ENCODE results near the gene AFAP1L2. TPM values are rescaled to one million over a fixed set of nuclear protein-coding genes. Genes with fewer than 3 reads are reported as not detected.
"Not testable (repeated sequence)": the region's sequence is repeated elsewhere in the genome, so short reads cannot be mapped to it uniquely, and the experiment has no call there.

The AFAP1L2 gene
- total RNA-seq, 1 donor from 2014 or later = under 0.01 TPM

DNA sequence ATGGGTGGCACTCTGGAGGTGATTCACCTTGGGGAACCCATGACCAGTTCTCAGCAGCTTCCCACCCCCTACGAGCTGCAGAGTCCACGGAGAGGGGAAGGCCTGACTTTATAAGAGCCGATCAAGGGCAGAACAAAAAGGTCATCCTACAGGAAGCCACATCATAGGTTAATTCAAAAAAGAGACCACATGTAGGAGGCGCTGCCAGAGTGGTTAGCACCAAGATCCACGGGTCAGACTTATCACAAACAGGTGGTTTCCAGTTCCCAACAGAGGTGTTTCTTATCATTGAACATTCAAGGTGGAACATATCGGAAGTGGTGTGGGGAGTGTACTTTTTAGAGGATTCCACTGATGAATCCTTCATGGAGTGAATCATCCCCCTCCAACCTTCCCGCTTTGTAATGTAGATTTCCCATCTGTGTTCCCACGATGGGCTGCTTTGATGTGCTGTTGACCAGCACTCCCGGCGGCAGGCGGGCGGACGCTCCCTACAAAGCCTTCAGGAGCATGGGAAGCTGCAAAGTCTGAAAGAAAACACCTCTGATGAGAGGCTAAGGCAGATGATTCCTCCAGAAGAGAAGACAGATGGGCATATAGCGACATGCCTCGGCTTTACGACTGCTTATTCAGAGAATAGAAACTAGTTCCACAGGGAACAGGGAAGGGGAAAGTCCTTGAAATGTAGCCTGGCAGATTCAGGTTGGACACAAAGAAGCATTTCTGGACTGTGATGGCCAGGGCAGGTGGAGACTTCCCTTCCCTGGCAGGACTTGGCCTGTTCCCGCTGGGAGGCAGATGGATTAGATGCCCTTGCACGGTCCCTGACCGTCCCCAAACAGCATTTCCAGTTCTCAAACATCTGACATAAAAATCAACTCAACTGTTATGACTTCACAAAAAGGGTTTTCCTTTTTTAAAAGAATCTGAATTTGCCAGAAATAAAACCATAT, 66.5 kb downstream of the AFAP1L2 start:
- peak in 1 of 2 donors; percentile 10 for DNase-seq (ENCODE audit: low read depth in 2 of 2)

DNA sequence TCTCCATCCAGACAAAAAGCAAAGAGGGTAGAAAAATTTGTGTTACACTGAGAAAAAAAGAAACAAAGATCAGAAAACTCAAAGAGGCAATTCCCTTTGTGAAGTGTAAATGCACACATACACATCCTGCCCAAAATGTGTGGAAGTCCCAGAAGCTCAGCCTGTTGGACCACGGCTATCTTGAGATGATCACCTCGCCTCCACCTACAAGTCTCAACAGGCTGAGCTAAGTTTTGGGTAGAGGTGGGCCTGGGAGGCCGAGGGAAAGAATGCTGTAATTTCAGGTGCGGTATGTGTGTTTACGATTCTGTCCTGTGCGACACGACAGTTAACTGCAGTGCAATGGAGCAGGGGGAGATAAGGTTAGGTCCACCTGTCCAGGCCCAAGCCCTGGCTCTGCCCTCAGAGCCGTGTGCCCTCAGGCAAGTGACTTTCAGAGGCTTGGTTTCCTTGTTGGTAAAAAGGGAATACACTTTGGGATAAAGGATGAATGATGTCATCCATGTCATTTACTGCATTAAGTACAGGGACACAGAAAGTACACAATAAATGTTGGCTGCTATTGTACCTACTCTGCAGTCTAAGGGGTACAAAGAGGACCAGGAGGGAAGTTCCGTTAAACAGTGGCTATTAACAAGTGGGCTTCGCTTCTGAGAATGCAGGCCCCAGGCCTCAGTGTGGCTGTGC, 67.3 kb downstream of the AFAP1L2 start:
- no peak for DNase-seq (ENCODE audit: low read depth in 2 of 2)

DNA sequence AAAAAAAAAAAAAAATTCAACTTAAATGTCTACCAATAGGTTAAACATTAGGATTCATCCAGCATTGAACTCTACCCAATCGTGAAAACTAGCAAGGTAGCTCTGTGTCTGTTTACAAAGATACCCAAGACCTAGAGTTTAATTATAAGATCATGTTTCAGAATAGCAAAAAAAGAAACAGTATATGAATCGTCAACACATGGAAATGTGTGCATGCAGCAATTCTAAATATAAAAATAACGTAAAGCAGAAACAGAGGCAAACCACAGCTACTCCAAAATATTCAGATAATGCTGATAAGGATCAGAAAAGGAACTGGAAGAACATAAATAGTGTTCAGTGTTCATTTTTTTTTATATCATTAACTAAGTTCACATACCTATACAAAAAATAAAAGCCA, 68.7 kb downstream of the AFAP1L2 start:
- DNase-seq (ENCODE audit: low read depth in 2 of 2) = no peak

DNA sequence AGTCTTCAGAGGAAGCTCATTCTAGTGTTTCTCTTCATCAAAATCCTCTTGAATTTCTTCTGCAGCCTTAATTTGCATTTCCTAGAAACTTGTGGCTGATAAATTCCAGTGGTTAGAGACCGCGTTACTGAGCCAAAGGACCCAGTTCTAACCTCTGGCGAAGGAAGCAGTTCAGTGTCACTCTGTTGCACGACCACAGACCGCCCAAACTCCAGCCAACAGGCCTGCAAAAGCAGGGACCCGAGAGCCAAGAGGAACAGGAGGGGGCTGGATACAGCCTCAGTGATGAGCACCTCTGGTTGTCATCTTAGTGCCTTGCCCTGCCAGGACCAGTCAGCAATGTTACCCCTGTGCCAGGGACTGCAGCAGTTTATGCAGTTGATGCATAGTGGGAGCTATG, 70.0 kb downstream of the AFAP1L2 start:
- DNase-seq (ENCODE audit: low read depth in 2 of 2) = no peak

DNA sequence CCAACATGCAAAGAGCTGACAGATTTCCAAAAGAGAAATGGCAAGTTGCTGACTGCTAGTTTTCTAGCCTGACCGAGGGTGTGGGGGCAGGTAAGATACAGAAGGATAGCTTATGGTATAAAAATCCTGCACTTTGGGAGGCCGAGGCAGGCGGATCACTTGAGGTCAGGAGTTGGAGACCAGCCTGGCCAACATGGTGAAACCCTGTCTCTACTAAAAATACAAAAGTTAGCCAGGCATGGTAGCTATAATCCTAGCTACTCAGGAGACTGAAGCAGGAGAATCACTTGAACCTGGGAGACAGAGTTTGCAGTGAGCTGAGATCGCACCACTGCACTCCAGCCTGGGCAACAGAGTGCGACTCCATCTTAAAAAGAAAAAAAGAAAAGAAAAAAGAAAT, 70.9 kb downstream of the AFAP1L2 start:
- not testable (repeated sequence) for DNase-seq (ENCODE audit: low read depth in 2 of 2)

DNA sequence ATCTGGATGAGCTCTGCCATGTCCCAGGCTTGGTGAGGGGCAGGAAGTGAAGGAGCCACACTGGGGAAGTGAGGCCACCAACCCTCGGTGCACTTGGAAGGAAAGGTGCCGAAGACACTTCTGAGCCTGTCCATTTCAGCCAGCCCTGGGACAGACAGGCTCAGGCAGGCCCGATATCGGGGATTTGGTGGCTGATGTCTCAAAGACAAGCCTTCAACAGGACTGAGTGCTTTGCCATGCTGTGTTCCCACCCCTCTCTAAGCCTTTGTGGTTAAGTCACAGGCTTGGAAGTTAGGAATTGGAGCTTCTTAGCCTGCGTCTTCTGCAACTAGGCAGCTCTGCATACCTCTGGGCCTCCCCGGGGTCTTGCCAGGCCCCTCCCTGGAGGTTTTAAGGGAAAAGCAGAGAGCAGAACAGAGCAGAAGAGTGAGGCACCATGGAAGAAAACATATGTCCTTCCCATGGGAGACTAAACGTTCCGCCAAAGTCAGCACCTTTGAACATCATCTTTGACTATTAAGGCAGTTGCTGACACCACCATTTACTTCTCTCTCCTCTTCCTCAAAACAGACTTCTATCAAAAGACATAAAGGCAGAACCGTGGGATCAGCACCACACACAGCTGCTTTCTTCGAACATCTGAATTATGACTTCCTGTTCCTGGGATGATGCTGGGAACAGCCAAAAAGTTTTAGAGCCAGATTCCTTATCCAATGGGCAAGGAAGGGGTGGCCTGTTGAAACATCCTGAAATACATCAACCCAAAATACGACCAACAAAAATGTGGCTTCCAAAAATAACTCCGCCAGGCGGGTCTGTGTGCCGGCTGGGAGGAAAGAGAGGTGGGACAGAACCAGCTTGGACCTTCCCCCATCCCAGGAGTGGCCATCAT, 71.8 kb downstream of the AFAP1L2 start:
- DNase-seq (ENCODE audit: low read depth in 2 of 2) = no peak

DNA sequence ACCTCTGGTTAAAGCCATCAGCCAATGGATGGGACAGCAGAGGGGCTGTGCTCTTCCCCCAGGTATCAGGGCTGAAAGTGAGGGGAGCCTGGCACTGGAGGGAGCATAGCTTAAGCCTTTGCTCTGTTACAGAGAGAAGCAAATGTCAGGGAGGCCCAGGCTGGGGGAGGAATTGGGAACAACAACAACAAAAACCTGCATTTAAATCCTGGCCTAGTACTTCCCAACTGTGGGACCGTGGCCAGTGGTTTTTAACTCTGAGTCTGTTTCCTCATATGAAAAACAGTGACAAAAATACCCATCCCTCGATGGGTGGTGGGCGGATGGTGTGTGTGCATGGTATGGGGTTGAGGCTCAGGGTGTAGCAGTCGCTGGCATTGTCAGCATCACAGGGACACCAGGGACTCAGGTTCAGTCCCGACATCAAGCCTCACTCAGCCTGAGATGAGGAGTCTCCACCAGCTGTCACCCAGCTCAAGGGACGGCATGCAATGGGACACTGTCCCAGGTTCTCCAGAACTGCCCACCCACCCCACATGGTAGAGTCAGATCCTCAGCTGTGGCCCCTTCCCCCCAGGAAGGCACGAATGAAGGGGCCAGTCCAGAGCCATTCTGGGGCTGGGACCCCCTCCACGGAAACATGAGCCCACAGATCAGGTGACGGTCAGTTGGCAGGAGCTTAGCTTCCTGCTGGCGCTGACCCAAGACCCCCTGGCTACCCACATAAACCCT, 74.5 kb downstream of the AFAP1L2 start:
- DNase-seq (ENCODE audit: low read depth in 2 of 2) = no peak

DNA sequence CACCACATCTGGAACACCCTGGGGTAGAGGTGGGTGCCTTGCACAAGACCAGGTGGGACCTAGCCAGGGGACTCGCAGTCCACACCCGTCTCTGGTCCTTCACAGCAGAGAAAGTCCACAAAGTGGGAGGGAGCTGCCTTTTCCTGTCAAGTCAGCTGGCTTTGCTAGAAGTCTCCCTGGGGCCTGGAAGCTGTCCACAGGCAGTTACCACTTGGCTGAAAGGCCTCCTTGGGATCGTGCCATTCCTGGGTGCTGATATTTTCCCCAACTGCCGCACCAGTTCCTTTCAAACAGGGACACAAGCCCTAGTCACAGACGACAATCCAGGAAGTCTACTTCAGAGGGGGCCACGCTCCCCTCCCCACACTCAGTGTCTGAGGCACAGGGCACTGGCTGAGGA, 75.4 kb downstream of the AFAP1L2 start:
- DNase-seq (ENCODE audit: low read depth in 2 of 2) = no peak

DNA sequence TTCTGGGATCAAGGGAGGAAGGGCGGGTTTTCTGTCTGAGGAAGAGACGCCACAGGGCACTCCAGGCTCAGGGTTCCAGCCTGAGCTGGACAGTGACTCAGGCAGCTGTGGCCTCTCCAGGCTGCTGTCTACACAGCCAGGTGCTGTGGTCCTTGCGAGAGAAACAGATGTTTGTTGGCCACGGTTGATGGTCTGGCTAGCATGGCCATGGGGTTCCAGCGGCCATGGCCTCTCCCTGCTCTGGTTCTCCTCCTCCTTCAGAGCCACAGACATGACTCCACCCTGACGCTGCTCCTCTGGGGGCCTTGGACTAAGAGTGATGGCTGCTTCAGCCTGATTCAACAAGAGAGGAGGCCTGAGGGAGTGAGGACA, 75.9 kb downstream of the AFAP1L2 start:
- no peak for DNase-seq (ENCODE audit: low read depth in 2 of 2)

DNA sequence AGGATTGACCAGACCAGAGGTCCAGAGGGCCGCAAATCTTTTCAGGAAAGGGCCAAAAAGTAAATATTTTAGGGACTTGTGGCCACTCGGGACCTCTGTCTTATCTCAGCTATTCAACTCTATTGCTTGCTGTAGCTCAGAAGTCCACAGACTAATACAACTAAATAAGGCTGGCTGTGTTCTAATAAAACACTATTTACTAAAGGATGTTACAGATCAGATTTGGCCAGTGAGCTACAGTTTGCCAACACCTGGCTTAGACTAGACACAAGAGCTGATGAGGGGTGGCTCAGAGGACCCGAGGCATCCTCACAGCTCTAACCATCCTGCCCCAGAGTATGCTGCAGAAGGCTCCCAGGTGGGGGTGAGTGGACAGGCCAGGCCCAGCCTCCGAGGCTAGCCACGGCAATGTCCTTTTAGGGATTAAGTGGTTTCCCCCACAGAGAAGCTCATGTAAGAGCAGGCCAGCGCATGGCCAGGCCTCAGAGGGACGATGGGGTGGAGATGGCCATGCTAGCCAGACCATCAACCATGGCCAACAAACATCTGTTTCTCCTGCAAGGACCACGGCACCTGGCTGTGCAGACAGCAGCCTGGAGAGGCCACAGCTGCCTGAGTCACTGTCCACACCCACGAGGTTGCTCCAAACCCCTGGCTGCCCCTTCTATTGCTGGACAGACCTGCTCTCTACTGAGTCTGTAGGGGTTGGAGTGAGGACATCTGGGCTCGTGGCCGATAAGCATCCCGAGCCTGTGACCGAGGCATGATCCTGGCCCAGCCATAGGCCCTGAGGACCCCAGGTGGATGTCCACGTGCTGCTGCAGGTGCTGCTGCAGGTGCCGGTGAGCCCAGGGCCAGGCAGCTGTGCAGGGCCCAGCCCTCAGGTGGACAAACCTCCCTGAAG, 76.5 kb downstream of the AFAP1L2 start:
- no peak for DNase-seq (ENCODE audit: low read depth in 2 of 2)

DNA sequence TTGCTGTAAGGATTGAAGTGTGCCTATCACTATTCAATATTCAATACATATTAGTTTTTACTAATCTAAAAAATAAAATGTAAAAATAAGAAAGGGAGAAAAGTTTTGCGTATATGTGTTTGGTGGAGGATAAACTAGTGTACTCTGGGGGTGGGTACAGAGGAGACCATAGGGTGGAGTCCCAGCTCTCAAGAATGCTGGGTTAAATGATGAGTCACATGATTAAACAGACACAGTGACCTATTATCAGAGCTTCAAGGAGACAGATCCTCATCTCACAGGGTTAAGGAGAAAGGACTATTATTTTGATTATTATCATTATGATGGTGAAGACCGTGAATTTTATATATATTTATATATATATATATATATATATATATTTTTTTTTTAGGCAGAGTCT, 77.5 kb downstream of the AFAP1L2 start:
- no peak for DNase-seq (ENCODE audit: low read depth in 2 of 2)

DNA sequence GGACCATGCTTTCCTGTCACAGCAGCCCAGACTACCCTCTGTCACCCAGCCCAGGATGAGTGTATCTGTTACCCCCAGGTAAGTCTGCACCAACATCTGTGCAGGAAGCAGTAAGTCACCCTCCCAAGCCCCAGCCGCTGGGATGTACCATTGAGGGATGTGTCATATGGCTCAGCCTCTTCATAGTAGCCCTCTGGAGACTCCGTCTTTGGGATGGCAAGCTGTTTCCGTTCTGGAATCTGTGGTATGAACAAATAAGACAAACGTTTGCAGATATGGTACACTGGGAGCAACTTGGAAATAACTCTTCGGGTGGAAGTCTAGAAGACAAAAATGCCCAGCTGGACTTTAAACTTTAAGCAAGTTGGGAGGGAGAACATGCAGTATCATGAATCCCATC, 81.3 kb downstream of the AFAP1L2 start:
- no peak for DNase-seq (ENCODE audit: low read depth in 2 of 2)

DNA sequence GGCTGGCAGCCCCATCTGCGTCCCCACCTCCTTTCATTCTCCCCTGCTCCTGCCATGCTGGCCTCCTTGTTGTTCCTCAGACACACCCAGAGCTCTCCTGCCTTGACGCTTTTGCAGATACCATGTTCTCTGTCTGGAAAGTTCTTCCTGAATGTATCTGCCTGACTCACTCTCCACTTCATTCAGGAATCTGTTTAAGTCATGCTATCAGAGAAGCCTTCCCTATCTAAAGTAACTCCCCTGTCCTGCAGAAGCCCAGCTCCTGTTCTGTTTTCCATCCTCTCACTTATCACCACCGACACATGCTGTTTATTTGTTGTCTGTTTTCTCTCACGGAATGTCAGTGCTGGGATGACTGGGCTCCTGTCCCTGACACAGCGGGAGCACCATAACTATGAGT, 82.0 kb downstream of the AFAP1L2 start:
- DNase-seq (ENCODE audit: low read depth in 2 of 2) = no peak

DNA sequence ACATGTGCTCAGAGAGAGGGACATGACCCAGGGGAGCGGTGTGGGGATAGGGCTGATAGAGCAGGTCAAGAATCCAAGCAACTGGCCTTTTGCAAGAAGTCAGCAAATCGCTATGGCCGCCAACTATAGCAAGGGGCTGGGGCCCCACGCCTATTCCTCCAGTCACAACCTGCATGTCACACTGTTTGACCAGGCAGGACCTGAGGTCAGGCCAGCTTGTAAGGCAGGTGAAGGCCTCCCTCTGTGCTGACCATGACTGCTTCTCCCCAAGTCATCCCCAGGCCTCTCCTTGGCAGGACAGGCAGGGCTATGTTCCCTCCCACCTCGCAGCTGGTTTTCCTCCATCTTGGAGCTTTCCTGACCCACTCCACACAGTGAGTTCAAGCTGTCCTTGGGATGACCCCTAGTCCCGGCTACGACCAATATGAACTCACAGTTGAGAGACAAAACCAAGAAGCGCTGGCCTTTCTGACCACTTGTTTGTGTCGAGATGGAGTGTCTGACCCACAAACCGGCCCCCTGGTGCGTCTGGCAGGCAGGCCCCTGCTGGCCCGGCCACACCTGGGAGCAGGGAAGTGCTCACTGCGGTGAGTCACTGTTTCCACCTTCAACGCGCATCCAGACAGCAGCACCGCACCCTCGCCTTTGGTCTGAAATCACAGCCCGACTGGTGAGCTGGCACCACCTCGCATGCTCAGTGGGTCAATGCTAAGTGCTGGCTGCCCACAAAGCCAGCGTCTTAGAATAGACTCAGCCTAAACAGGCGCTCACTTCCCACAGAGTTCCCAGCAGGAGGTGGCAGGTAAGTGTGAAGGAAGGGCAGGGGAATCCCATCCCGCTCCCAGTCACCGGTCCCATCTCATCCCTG, 83.8 kb downstream of the AFAP1L2 start:
- DNase-seq (ENCODE audit: low read depth in 2 of 2) = peak in 1 of 2 donors; percentile 10

DNA sequence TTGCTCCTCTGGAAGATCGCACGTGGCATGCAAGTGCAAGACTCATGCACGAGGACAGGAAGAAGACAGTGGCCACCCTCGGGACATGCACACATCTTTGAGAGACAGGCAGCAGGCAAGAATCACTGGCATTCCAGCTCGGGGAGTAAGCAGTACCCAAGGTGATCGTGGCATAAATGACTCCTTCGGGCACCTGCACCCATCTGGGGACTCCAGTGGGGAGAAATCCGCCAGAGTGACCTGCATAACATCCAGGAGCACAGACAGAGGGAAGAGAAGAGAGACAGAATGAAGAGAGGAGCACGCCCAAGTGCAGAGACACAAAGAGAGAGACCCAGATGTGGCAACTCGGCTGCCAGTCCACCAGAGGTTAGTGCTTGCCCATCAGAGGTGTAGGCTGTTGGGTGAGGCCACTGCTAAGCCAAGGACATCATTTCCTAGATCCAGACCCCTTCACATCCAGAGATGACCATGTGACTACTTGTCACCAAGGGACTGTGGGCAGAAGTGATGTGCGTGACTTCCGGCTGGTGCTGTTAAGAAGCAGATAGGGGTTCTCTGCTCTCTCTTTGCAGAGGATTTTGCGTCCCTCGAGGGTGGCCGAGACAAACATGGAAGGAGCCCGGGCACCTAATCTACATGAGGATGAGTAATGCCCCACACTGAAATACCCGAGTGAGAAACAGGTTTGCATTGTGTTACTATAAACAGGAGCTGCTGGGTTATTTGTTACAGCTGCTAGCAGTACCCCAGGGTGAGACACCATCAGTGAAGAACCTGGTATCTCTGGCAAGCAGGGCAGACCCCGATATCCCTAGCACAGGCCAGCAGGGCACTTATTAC, 84.7 kb downstream of the AFAP1L2 start:
- no peak for DNase-seq (ENCODE audit: low read depth in 2 of 2)

DNA sequence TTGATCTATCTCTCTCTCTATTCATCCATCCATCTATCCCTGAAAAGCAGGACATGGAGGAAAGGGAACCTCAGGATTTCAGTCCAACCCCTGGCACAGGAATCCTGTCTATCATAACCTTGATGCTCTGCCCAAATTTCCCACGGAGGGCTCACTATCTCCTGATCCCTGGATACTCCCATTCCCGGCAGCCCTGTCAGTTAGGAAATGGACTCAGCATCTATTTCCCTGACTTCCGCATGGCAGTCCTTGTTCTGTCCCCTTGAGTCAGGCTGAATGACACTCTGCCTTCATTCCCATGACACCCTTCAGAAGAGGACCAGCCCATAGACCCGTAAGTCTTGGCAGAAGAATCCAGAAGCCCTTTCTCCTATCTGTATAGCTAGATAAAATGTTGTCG, 87.6 kb downstream of the AFAP1L2 start:
- no peak for DNase-seq (ENCODE audit: low read depth in 2 of 2)

DNA sequence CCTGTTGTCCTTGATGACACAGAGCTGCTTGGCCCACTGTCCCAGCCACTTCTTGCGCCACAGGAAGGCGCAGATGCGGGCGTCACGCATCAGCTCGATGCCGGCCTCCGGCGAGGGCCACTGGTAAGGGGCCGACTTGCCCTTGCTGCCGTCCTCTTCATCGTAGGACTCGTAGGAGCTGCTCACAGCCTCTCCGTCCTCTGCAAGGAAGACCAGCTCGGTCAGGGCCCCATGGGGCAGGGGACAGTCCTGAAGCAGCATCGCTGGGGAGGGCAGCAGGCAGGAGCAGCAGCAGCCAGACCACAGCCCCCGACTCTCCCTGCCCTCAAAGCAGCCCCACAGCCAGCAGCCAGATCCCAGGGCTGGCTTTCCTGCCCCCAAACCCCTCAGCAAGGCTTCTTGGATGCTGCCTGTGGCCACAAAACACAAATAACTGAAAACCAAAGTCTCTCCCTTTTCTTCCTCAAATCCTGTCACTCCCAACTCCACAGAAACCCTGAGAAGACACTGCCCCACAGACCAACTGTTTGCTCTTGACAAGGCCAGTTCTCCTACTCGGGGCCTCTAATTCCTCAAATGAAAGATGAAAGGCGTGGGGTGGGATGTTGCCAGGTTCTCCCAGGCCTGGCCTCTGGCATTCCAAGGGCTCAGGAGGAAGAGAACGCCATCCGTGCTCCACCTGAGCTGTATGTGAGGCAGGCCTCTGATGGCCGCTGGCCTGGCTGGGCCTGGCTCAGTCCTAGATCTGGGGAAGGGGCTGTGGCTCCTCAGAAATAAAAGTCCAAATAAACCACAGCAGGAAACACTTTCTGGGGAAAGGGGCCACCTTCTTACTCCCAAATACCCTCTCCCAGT, 88.5 kb downstream of the AFAP1L2 start:
- DNase-seq (ENCODE audit: low read depth in 2 of 2) = no peak

Measured in lung microvascular endothelial cell (primary cell).